Astrocyte (in vitro differentiated cells and primary cell): ENCODE data around the gene CASR. TPM values are rescaled to one million over a fixed set of nuclear protein-coding genes. Genes with fewer than 3 reads are reported as not detected.

Experiments
- total RNA-seq: library from RNA; stranded (reverse); gene quantifications from 2 replicates; pipeline ENCODE4 v1.2.1, GENCODE V29; 2021

The CASR gene
- total RNA-seq, 1 donor from 2014 or later = not detected

Other genes starting within 250 kb of the CASR start
- not detected in 2 replicates for gene ILDR1, start 161.4 kb upstream of the CASR start, total RNA-seq
- gene CD86, start 128.3 kb upstream of the CASR start, total RNA-seq = not detected in 2 replicates
- gene CSTA, start 141.6 kb downstream of the CASR start, total RNA-seq = 0.41 and 0.55 TPM in 2 replicates
- gene MIX23, start 199.6 kb downstream of the CASR start, total RNA-seq = 43.2 and 46.6 TPM in 2 replicates
- 65.1 and 72.2 TPM in 2 replicates for gene FAM162A, start 200.5 kb downstream of the CASR start, total RNA-seq
- gene WDR5B, start 232.4 kb downstream of the CASR start, total RNA-seq = 3.9 and 4.0 TPM in 2 replicates